K562 (cell line): ENCODE measurements around the gene LAT. TPM values are rescaled to one million over a fixed set of nuclear protein-coding genes. Genes with fewer than 3 reads are reported as not detected.

Experiments used
- BRD4 ChIP-seq: fragments of 200-600 bp; sonication (generic); IDR thresholded peaks from 2 replicates; pipeline ENCODE4 v1.6.1; 2017; ENCODE audit warnings: inconsistent platforms
- CBFB ChIP-seq: sonication (generic); formaldehyde crosslinking; IDR thresholded peaks from 2 replicates; pipeline ENCODE4 v1.4.0; 2020; ENCODE audit warnings: mild to moderate bottlenecking, missing genetic modification reagents
- CEBPB ChIP-seq: fragments of 450-650 bp; IDR thresholded peaks from 2 replicates; pipeline ENCODE4 v1.6.1; 2016; ENCODE audit warnings: missing genetic modification characterization, missing compliant biosample characterization
- FOSL1 ChIP-seq: fragments of 200-800 bp; sonication (Bioruptor generic); conservative IDR thresholded peaks from 2 replicates; pipeline ENCODE4 v1.6.1; 2016; ENCODE audit warnings: missing genetic modification characterization, missing compliant biosample characterization
- HNRNPK ChIP-seq: fragments of 200-400 bp; formaldehyde crosslinking; IDR thresholded peaks from one replicate; pipeline ENCODE4 v1.6.1; 2018; ENCODE audit warnings: mild to moderate bottlenecking, low read depth, low read length; ENCODE audit not compliant: poor library complexity, severe bottlenecking
- KDM4B ChIP-seq, 2 experiments: fragments of 450-650 bp in 1 of 2; sonication (generic) in 1 of 2; IDR thresholded peaks; 2 replicates each; pipeline ENCODE4 v1.6.1; 2016 to 2017; ENCODE audit warnings: borderline replicate concordance in 2 of 2, antibody characterized with exemption in 1 of 2, low read depth in 1 of 2, mild to moderate bottlenecking in 1 of 2
- KHSRP ChIP-seq: fragments of 450-650 bp; IDR thresholded peaks from 2 replicates; pipeline ENCODE4 v1.6.1; 2017
- RBFOX2 ChIP-seq: fragments of 200-400 bp; formaldehyde crosslinking; IDR thresholded peaks from 2 replicates; pipeline ENCODE4 v1.6.1; 2017; ENCODE audit warnings: low read depth, mild to moderate bottlenecking, low read length, moderate library complexity
- SIN3A ChIP-seq, 2 experiments: fragments of 150-350 bp in 1 of 2; IDR thresholded peaks; 2 replicates each; pipeline ENCODE4 v1.6.1; 2011 to 2016; ENCODE audit warnings: borderline replicate concordance in 2 of 2, low read depth in 2 of 2, low read length in 2 of 2, mild to moderate bottlenecking in 2 of 2, moderate library complexity in 2 of 2; ENCODE audit not compliant: control insufficient read depth in 1 of 2
- SMAD4 ChIP-seq: fragments of 250-450 bp; sonication (Bioruptor Pico); conservative IDR thresholded peaks from 2 replicates; pipeline ENCODE4 v1.8.0; 2021; ENCODE audit warnings: inconsistent platforms, mild to moderate bottlenecking, moderate library complexity
- TCF7 ChIP-seq: sonication (generic); IDR thresholded peaks from 2 replicates; pipeline ENCODE4 v1.6.1; 2016; ENCODE audit warnings: antibody characterized with exemption, borderline replicate concordance
- TEAD1 ChIP-seq, 2 experiments: fragments of 450-650 bp in 1 of 2; sonication (generic) in 1 of 2; formaldehyde crosslinking; IDR thresholded peaks; 2 replicates each; pipeline versions ENCODE4 v1.4.0 to v1.8.0; 2020 to 2022; ENCODE audit warnings: mild to moderate bottlenecking in 2 of 2, missing genetic modification reagents in 1 of 2
- TEAD4 ChIP-seq, 2 experiments: sonication (generic) in 1 of 2; formaldehyde crosslinking in 1 of 2; IDR thresholded peaks; 2 replicates each; pipeline versions ENCODE4 v1.6.1 to v1.8.0; 2012 to 2022; ENCODE audit warnings: borderline replicate concordance in 1 of 2, inconsistent platforms in 1 of 2, low read length in 1 of 2, mild to moderate bottlenecking in 1 of 2, missing genetic modification reagents in 1 of 2
- ZFX ChIP-seq: sonication (generic); formaldehyde crosslinking; IDR thresholded peaks from 2 replicates; pipeline ENCODE4 v1.8.0; 2022; ENCODE audit warnings: mild to moderate bottlenecking, missing genetic modification reagents, moderate library complexity
- ZNF431 ChIP-seq: sonication (generic); formaldehyde crosslinking; IDR thresholded peaks from 2 replicates; pipeline ENCODE4 v1.8.0; 2022; ENCODE audit warnings: mild to moderate bottlenecking, missing genetic modification reagents
- ZSCAN29 ChIP-seq: fragments of 450-650 bp; IDR thresholded peaks from 2 replicates; pipeline ENCODE4 v1.6.1; 2017
- polyA plus RNA-seq, 8 experiments: library from polyadenylated mRNA; depleted of rRNA in 4 of 8; stranded (reverse) in 5 of 8; unstranded in 3 of 8; fragments of >200 nt; fragmentation: Nextera tagmentation in 2 of 8; fragmentation: Illumina TruSeq in 1 of 8; extraction: Ambion mirVana in 2 of 8; extraction: Trizol in 1 of 8; gene quantifications; 2 replicates each; pipeline versions ENCODE4 v1.2.1 to v1.2.3, GENCODE V29; 2011 to 2014; ENCODE audit warnings: inconsistent platforms in 1 of 8, missing spikeins in 1 of 8
- total RNA-seq, 7 experiments: library from RNA; depleted of rRNA in 6 of 7; stranded (reverse); fragments of >200 nt in 6 of 7; fragmentation: Illumina TruSeq in 2 of 7; extraction: Trizol in 2 of 7; gene quantifications; 2 replicates each; pipeline versions ENCODE4 v1.2.1 to v1.2.3, GENCODE V29; 2011 to 2021; ENCODE audit warnings: low replicate concordance in 1 of 7
- TF ChIP-seq, protein P1 (sequence below): sonication (generic); formaldehyde crosslinking; IDR thresholded peaks from 2 replicates; pipeline ENCODE4 v1.8.0; 2022; ENCODE audit warnings: missing genetic modification reagents, mild to moderate bottlenecking, borderline replicate concordance
- TF ChIP-seq, protein P2 (sequence below), 2 experiments: fragments of 450-650 bp; conservative IDR thresholded peaks; 2 replicates each; pipeline ENCODE4 v1.6.1; 2017; ENCODE audit warnings: mild to moderate bottlenecking in 2 of 2, moderate library complexity in 2 of 2
- TF ChIP-seq, protein P3 (sequence below): sonication (generic); formaldehyde crosslinking; IDR thresholded peaks from 2 replicates; pipeline ENCODE4 v1.8.0; 2022; ENCODE audit warnings: mild to moderate bottlenecking, missing genetic modification reagents

Gene LAT
- total and polyA plus RNA-seq, 9 of the 15 experiments (the other 6 are each of a cell fraction or from before 2014, with no cell fraction given) = 0.40 to 4.2 (median 1.3) TPM

DNA sequence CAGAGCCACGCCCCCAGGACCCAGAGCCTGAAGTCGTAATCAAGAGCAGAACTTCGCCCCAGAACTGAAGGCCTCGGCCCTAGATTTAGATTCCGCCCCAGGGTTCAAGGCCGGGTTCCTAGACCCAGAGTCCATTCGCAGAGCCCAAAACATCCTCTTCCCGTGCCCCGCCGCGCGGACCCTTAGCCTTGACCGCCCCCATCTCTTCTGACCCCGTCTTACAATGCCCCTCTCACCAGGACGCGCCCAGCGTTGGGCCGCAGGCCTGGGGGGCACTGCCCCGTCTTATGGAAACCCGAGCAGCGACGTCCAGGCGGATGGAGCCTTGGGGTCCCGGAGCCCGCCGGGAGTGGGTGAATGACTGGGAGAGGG is 48.1 kb upstream of the LAT start (continued):
- no peak for TF ChIP-seq HNRNPK
- no peak for TF ChIP-seq CEBPB (tag)
- TF ChIP-seq KDM4B (IDR thresholded peaks at IDR 0.05; ENCODE audit: borderline replicate concordance in 2 of 2, low read depth in 1 of 2) = no peak
- 0 out of 2 replicates have a peak, but pooled peaks have one; percentile 14 for TF ChIP-seq ZNF431 (CRISPR knock-in tag)
- no peak for TF ChIP-seq TEAD1 (CRISPR knock-in tag; IDR thresholded peaks at IDR 0.05)
- no peak for TF ChIP-seq CBFB
- TF ChIP-seq, protein P1, sequence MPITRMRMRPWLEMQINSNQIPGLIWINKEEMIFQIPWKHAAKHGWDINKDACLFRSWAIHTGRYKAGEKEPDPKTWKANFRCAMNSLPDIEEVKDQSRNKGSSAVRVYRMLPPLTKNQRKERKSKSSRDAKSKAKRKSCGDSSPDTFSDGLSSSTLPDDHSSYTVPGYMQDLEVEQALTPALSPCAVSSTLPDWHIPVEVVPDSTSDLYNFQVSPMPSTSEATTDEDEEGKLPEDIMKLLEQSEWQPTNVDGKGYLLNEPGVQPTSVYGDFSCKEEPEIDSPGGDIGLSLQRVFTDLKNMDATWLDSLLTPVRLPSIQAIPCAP (CRISPR knock-in tag) = no peak
- TF ChIP-seq TCF7 = 0 out of 2 replicates have a peak, but pooled peaks have one; percentile 42
- TF ChIP-seq, protein P2, sequence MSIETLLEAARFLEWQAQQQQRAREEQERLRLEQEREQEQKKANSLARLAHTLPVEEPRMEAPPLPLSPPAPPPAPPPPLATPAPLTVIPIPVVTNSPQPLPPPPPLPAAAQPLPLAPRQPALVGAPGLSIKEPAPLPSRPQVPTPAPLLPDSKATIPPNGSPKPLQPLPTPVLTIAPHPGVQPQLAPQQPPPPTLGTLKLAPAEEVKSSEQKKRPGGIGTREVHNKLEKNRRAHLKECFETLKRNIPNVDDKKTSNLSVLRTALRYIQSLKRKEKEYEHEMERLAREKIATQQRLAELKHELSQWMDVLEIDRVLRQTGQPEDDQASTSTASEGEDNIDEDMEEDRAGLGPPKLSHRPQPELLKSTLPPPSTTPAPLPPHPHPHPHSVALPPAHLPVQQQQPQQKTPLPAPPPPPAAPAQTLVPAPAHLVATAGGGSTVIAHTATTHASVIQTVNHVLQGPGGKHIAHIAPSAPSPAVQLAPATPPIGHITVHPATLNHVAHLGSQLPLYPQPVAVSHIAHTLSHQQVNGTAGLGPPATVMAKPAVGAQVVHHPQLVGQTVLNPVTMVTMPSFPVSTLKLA (conservative IDR thresholded peaks at IDR 0.05) = no peak
- TF ChIP-seq SIN3A (IDR thresholded peaks at IDR 0.05; ENCODE audit: borderline replicate concordance in 2 of 2, control insufficient read depth in 1 of 2, low read depth in 2 of 2, low read length in 2 of 2) = no peak
- TF ChIP-seq KHSRP = no peak
- peak; percentile 78 for TF ChIP-seq ZFX (CRISPR knock-in tag)
- TF ChIP-seq RBFOX2 = peak; percentile 14; the same call in 1 of the 2 replicates
- no peak for TF ChIP-seq ZSCAN29
- no peak for TF ChIP-seq SMAD4
- no peak for TF ChIP-seq TEAD4 (IDR thresholded peaks at IDR 0.05; ENCODE audit: low read length)
- no peak for TF ChIP-seq TEAD4 (CRISPR knock-in tag; IDR thresholded peaks at IDR 0.05; ENCODE audit: borderline replicate concordance)
- TF ChIP-seq, protein P3, sequence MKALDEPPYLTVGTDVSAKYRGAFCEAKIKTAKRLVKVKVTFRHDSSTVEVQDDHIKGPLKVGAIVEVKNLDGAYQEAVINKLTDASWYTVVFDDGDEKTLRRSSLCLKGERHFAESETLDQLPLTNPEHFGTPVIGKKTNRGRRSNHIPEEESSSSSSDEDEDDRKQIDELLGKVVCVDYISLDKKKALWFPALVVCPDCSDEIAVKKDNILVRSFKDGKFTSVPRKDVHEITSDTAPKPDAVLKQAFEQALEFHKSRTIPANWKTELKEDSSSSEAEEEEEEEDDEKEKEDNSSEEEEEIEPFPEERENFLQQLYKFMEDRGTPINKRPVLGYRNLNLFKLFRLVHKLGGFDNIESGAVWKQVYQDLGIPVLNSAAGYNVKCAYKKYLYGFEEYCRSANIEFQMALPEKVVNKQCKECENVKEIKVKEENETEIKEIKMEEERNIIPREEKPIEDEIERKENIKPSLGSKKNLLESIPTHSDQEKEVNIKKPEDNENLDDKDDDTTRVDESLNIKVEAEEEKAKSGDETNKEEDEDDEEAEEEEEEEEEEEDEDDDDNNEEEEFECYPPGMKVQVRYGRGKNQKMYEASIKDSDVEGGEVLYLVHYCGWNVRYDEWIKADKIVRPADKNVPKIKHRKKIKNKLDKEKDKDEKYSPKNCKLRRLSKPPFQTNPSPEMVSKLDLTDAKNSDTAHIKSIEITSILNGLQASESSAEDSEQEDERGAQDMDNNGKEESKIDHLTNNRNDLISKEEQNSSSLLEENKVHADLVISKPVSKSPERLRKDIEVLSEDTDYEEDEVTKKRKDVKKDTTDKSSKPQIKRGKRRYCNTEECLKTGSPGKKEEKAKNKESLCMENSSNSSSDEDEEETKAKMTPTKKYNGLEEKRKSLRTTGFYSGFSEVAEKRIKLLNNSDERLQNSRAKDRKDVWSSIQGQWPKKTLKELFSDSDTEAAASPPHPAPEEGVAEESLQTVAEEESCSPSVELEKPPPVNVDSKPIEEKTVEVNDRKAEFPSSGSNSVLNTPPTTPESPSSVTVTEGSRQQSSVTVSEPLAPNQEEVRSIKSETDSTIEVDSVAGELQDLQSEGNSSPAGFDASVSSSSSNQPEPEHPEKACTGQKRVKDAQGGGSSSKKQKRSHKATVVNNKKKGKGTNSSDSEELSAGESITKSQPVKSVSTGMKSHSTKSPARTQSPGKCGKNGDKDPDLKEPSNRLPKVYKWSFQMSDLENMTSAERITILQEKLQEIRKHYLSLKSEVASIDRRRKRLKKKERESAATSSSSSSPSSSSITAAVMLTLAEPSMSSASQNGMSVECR (CRISPR knock-in tag) = no peak
- TF ChIP-seq FOSL1 = no peak
- no peak for TF ChIP-seq BRD4
